ENCODE results near the gene C2orf68.
A peak's percentile ranks its signal among the peaks of the same experiment; 100 is the strongest.
"Not testable (repeated sequence)": the region's sequence is repeated elsewhere in the genome, so short reads cannot be mapped to it uniquely, and the experiment has no call there.

C2orf68 gene

GRCh38 chr2:85579266-85579935 is 32.5 kb downstream of the C2orf68 start:
- no peak for DNase-seq

DNA sequence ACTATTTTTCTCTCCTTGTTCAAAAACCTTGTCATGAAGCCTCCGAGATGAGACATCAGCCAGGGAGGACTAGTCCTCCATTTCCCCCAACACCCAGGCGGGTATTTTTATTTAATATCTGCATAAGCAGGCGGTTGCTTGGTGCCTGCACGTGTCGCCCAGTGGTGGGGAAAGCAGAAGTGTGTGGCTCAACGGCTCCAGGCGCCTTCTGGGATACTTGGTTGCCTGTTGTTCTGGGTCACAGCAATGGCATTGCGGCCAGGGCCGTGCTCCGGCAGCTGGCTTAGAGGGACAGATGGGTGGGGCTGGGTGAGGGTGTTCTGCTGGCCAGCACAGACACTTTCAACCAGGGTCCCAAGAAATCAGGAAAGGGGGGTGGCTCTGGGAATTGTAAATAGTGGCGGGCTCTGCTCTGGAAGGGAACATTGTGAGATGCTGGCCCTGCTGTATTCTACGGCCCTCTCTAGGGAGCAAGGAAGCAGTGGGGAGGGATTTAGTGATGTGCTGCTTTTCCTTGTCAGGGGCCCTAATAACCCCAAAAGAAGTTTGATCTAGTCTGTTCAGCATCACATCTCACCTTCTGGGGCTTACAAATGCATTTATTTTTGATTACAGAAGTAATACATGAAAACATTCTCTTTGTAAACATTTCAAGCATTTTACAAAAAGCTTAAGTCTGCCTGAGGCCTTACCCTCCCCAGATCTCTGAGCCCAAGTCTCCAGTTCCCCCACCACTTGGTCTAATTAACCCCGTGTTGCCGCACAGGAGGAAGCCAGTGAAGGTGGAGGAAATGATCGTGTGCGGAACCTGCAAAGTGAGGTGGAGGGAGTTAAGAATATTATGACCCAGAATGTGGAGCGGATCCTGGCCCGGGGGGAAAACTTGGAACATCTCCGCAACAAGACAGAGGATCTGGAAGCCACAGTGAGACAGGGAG is 33.4 kb downstream of the C2orf68 start:
- no peak for DNase-seq

DNA sequence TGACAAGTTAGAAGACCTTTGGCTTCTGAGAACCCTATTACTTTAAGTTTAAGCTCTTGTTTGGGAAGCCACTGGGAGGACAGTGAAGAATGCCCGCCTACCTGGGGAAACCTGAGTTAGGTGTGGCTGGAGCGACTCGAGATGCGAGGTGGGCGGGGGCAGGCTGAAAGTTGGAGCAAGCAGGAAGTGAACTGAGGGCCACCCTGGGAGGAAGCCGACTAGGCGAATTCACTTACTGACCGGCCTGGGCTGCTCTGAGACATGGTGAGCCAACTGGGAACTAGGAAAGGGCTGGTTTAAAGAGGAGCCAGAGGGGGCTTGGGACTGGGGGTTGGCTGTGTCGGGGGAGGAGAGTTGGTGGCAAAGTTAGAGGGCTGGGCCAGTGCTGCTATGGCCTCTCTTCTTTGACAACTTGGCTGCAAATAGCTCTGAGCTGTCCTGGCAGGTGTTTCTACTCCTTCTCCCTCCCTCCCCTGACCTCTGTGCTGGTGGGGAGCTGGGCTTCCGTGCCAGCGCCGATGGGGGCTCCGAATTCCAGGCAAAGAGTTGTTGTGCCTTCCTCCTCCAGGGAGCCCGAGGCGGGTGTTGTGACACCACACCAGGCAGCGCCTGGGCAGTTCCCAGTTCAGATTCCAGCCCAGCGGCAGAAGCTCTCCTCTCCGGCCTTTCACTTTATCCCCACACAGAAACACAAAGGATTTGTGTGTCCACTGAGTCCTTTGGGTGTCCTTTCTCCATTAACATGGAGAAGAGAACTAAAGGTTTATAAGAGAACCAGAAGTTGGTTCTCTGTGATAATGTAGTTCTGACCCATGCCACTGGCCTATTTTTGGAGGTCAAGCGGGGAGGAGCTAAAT is 34.3 kb downstream of the C2orf68 start, which contains the start of gene VAMP8:
Gene VAMP8 (plus strand): TSS at position 201 of the 857 bp plus-strand sequence. CDS start 61 bp downstream, at position 262.
- DNase-seq = no peak

GRCh38 chr2:85577063-85577385 is 34.8 kb downstream of the C2orf68 start:
- DNase-seq = no peak

- no peak for DNase-seq
These were observed 36.1 kb downstream of the C2orf68 start for GRCh38 chr2:85575739-85576138.

DNA sequence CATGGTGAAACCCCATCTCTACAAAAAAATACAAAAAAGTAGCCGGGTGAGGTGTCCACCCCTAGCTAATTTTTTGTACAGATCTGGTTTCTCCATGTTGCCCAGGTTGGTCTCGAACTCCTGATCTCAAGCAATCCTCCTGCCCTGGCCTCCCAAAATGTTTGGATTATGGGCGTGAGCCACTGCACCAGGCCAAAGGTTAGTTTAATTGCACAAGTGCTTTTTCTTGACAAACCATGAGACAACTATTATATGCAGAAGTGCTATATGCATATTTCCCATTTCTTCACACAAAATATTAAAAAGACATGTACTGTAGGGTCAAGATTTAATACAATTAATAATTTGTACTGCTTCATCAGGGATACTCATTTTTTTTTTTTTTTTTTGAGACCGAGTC is 45.6 kb downstream of the C2orf68 start:
- no peak for DNase-seq

GRCh38 chr2:85564144-85564563 is 47.7 kb downstream of the C2orf68 start:
- no peak for DNase-seq

DNA sequence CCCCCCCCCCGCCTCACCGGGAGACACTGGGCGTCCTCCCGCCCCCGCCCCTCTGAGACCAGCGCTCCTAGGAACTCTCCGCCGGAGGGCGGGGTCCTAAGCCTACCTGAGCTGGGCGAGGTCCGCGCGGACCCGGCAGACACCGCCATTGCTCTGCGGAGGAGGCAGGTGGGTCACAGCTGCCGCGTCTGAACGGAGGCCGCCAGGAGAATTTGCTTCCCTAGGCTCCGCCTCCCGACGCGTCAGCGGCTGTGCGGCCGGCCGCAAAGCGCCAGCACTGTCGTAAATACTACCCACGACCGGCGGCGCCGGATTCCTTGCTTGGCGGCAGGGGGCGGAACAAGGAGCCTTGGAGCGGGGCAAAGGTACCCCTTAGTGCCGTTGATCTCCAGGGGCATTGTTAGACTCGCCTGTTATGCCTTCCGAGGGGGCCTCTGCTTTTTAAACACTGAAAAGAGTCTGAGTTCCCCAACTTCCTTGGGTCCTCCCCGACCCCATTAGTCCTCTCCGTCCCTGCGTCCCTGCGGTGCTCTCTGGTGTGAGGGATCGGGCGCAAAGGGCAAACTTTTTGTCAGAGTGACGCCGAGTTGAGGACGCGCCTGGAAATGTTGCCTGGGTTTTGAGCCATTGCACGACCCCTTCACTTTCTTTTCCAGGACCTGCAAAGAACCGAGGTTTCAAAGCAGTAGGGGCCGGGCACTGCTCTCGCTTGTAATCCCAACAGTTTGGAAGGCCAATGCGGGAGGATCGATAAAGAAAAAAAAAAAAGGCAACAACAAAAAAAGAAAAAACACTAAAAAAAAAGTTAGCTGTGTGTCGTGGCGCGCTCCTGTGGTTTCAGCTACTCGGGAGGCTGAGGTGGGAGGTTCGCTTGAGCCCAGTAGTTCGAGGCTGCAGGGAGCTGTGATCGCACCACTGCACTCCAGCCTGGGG is 50.3 kb downstream of the C2orf68 start, which contains the start of gene GGCX:
Gene GGCX (minus strand): TSS at position 214 of the 933 bp plus-strand sequence. CDS start 65 bp downstream, at position 149.
- DNase-seq = peak; percentile 94 to 97

- no peak for DNase-seq
These were observed 51.0 kb downstream of the C2orf68 start for GRCh38 chr2:85560812-85561279.

DNA sequence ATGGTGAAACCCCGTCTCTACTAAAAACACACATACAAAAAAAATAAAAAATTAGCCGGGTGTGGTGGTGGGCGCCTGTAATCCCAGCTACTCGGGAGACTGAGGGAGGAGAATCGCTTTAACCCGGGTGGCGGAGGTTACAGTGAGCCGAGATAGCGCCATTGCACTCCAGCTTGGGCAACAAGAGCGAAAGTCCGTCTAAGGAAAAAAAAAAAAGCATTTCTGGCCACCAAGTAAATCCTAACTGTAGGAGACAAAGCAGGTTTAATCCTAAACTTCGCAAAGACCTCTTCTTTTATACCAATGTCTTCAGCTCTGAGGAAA is 51.5 kb downstream of the C2orf68 start:
- DNase-seq = not testable (repeated sequence)

DNA sequence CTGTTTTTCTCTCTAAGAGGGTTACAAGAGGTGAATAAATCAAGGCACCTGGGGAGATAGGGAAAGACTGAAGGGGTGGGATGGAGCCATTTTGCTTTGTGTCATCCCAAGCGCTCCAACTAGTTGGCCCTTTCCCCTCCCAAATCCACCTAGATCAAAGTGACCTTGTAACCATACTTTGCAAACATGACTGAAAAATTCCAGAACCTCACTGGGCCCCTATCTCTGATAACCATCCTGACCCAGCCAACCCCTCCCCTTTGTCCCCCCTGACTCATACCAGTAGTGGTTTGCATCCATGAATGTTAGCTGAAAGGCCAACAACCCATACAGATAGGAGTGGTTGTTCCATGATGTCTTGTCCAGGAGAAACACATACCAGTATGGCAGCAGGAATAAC is 53.7 kb downstream of the C2orf68 start:
- DNase-seq = no peak

DNA sequence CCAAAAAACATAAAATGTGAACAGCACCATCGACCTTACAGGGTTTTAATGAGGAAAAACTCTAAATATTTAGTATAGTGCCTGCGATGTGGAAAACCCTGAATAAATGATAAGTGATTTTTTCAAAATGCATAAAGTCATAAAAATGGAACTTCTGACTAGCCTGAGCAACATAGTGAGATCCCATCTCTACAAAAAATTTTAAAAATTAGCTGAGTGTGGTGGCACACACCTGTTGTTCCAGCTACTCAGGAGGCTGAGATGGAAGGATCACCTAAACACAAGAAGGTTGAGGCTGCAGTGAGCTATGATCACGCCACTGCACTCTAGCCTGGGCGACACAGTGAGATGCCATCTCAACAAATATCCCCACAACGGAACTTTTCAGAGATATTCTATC is 54.7 kb downstream of the C2orf68 start:
- no peak for DNase-seq
